ENCODE results near the gene RAD51B. TPM values are rescaled to one million over a fixed set of nuclear protein-coding genes. Genes with fewer than 3 reads are reported as not detected.

RAD51B gene
- total RNA-seq, 5 donors from 2014 or later (not counting 1 experiment from before 2014, with no cell fraction given) = 25.4 to 47.9 (median 30.0) TPM

GRCh38 chr14:68396461-68396860 lies 576.9 kb downstream of the RAD51B start:
- no CpG with 5 or more reads among the region's 3 CpGs for WGBS (ENCODE audit: insufficient coverage)
- DNase-seq = no peak
- H3K4me3 ChIP-seq (ENCODE audit: control insufficient read depth in 1 of 2, extremely low read depth in 1 of 2, low read length in 1 of 2) = no peak overlapping the region
- H3K4me3 Mint-ChIP-seq = no peak overlapping the region
- H3K36me3 ChIP-seq (ENCODE audit: control insufficient read depth in 2 of 2, extremely low read depth in 1 of 2, insufficient read depth in 1 of 2, low read length in 1 of 2) = no peaks in the 10 kb centered on the region
- peaks cover 2 to 5% of the 10 kb centered on the region in 2 experiments for H3K4me1 ChIP-seq (ENCODE audit: control insufficient read depth in 1 of 2, extremely low read depth in 1 of 2, insufficient read depth in 2 of 2, low read length in 2 of 2)
- no peaks in the 10 kb centered on the region for H3K27me3 ChIP-seq (replicated peaks in 1 of 2; ENCODE audit: control insufficient read depth in 2 of 2, extremely low read depth in 1 of 2, insufficient read depth in 2 of 2, low read length in 1 of 2)
- H3K27ac ChIP-seq (ENCODE audit: low read length) = no peak overlapping the region
- peaks cover 11 to 33% (median 16%) of the 10 kb centered on the region in 3 donors for H3K4me1 Mint-ChIP-seq
- no peaks in the 10 kb centered on the region for H3K27me3 Mint-ChIP-seq
- H3K9me3 Mint-ChIP-seq = no peaks in the 10 kb centered on the region
- POLR2A ChIA-PET = no interaction called here
- H3K36me3 Mint-ChIP-seq = peaks cover 3% of the 10 kb centered on the region
- CTCF ChIA-PET = no interaction called here
- no peak overlapping the region for H3K27ac Mint-ChIP-seq
- H3K9me3 ChIP-seq = no peaks in the 10 kb centered on the region
- ATAC-seq (replicated peaks in 1 of 4) = no peak

- Histone ChIP-seq H3K36me3 (ENCODE audit: control insufficient read depth in 2 of 2, extremely low read depth in 1 of 2, insufficient read depth in 1 of 2, low read length in 1 of 2) (no peaks in the 10 kb centered on the region), H3K27me3 (replicated peaks in 1 of 2; ENCODE audit: control insufficient read depth in 2 of 2, extremely low read depth in 1 of 2, insufficient read depth in 2 of 2, low read length in 1 of 2) (no peaks in the 10 kb centered on the region), H3K27ac (ENCODE audit: low read length) (no peak overlapping the region), H3K9me3 (no peaks in the 10 kb centered on the region), H3K4me1 (ENCODE audit: control insufficient read depth in 1 of 2, extremely low read depth in 1 of 2, insufficient read depth in 2 of 2, low read length in 2 of 2) (peaks cover 2 to 6% of the 10 kb centered on the region in 2 experiments), H3K4me3 (ENCODE audit: control insufficient read depth in 1 of 2, extremely low read depth in 1 of 2, low read length in 1 of 2) (no peak overlapping the region)
- Mint-ChIP-seq H3K4me1 (peaks cover 14 to 36% (median 16%) of the 10 kb centered on the region in 3 donors), H3K9me3 (no peaks in the 10 kb centered on the region), H3K4me3 (no peak overlapping the region), H3K27me3 (no peaks in the 10 kb centered on the region), H3K27ac (no peak overlapping the region), H3K36me3 (peaks cover under 1% of the 10 kb centered on the region)
- WGBS (ENCODE audit: insufficient coverage) = 69% methylated on average over 2 of the region's 6 CpGs
- ATAC-seq (replicated peaks in 1 of 4) = no peak
- DNase-seq = peak in 1 of 35 experiments; percentile 30
- ChIA-PET CTCF (no interaction called here), POLR2A (no interaction called here)
These were observed 577.8 kb downstream of the RAD51B start for GRCh38 chr14:68397371-68397811.

- Histone ChIP-seq H3K27ac (ENCODE audit: low read length) (no peak overlapping the region), H3K4me1 (ENCODE audit: control insufficient read depth in 1 of 2, extremely low read depth in 1 of 2, insufficient read depth in 2 of 2, low read length in 2 of 2) (peaks cover 2 to 8% of the 10 kb centered on the region in 2 experiments), H3K36me3 (ENCODE audit: control insufficient read depth in 2 of 2, extremely low read depth in 1 of 2, insufficient read depth in 1 of 2, low read length in 1 of 2) (no peaks in the 10 kb centered on the region), H3K9me3 (no peaks in the 10 kb centered on the region), H3K27me3 (replicated peaks in 1 of 2; ENCODE audit: control insufficient read depth in 2 of 2, extremely low read depth in 1 of 2, insufficient read depth in 2 of 2, low read length in 1 of 2) (no peaks in the 10 kb centered on the region), H3K4me3 (ENCODE audit: control insufficient read depth in 1 of 2, extremely low read depth in 1 of 2, low read length in 1 of 2) (no peak overlapping the region)
- ChIA-PET POLR2A (no interaction called here), CTCF (no interaction called here)
- Mint-ChIP-seq H3K27me3 (no peaks in the 10 kb centered on the region), H3K36me3 (no peaks in the 10 kb centered on the region), H3K9me3 (no peaks in the 10 kb centered on the region), H3K27ac (no peak overlapping the region), H3K4me1 (peaks cover 14 to 36% (median 16%) of the 10 kb centered on the region in 3 donors), H3K4me3 (no peak overlapping the region)
- ATAC-seq (replicated peaks in 1 of 4) = no peak
- 100% methylated on average over 2 of the region's 6 CpGs for WGBS (ENCODE audit: insufficient coverage)
- no peak for DNase-seq
These were observed 578.2 kb downstream of the RAD51B start for GRCh38 chr14:68397822-68398221.

GRCh38 chr14:68398370-68398769 lies 578.8 kb downstream of the RAD51B start:
- Histone ChIP-seq H3K27ac (ENCODE audit: low read length) (no peak overlapping the region), H3K4me3 (ENCODE audit: control insufficient read depth in 1 of 2, extremely low read depth in 1 of 2, low read length in 1 of 2) (no peak overlapping the region), H3K27me3 (replicated peaks in 1 of 2; ENCODE audit: control insufficient read depth in 2 of 2, extremely low read depth in 1 of 2, insufficient read depth in 2 of 2, low read length in 1 of 2) (no peaks in the 10 kb centered on the region), H3K36me3 (ENCODE audit: control insufficient read depth in 2 of 2, extremely low read depth in 1 of 2, insufficient read depth in 1 of 2, low read length in 1 of 2) (no peaks in the 10 kb centered on the region), H3K9me3 (no peaks in the 10 kb centered on the region), H3K4me1 (ENCODE audit: control insufficient read depth in 1 of 2, extremely low read depth in 1 of 2, insufficient read depth in 2 of 2, low read length in 2 of 2) (peaks cover 6 to 8% of the 10 kb centered on the region in 2 experiments)
- no peak overlapping the region for H3K27ac Mint-ChIP-seq
- H3K4me1 Mint-ChIP-seq = peaks cover 18 to 35% (median 20%) of the 10 kb centered on the region in 3 donors
- DNase-seq (no peak), ATAC-seq (replicated peaks in 1 of 4) (no peak)
- no peaks in the 10 kb centered on the region for H3K9me3 Mint-ChIP-seq
- 100% methylated on average over 1 of the region's 2 CpGs for WGBS (ENCODE audit: insufficient coverage)
- H3K4me3 Mint-ChIP-seq = no peak overlapping the region
- H3K36me3 Mint-ChIP-seq = no peaks in the 10 kb centered on the region
- ChIA-PET POLR2A (no interaction called here), CTCF (no interaction called here)
- H3K27me3 Mint-ChIP-seq = no peaks in the 10 kb centered on the region

- no peaks in the 10 kb centered on the region for H3K27me3 ChIP-seq (replicated peaks in 1 of 2; ENCODE audit: control insufficient read depth in 2 of 2, extremely low read depth in 1 of 2, insufficient read depth in 2 of 2, low read length in 1 of 2)
- DNase-seq = no peak
- peak overlapping the region in 1 of 2 donors; percentile 36 for H3K27ac Mint-ChIP-seq
- no peak for ATAC-seq (replicated peaks in 1 of 4)
- no peaks in the 10 kb centered on the region for H3K36me3 ChIP-seq (ENCODE audit: control insufficient read depth in 2 of 2, extremely low read depth in 1 of 2, insufficient read depth in 1 of 2, low read length in 1 of 2)
- H3K4me1 ChIP-seq (ENCODE audit: control insufficient read depth in 1 of 2, extremely low read depth in 1 of 2, insufficient read depth in 2 of 2, low read length in 2 of 2) = peaks cover 14 to 22% of the 10 kb centered on the region in 2 experiments
- 67% methylated on average over 1 of the region's 2 CpGs for WGBS (ENCODE audit: insufficient coverage)
- H3K27me3 Mint-ChIP-seq = no peaks in the 10 kb centered on the region
- H3K36me3 Mint-ChIP-seq = no peaks in the 10 kb centered on the region
- peaks cover 28 to 47% (median 34%) of the 10 kb centered on the region in 3 donors for H3K4me1 Mint-ChIP-seq
- no peaks in the 10 kb centered on the region for H3K9me3 ChIP-seq
- H3K9me3 Mint-ChIP-seq = no peaks in the 10 kb centered on the region
- ChIA-PET POLR2A (no interaction called here), CTCF (no interaction called here)
- H3K27ac ChIP-seq (ENCODE audit: low read length) = no peak overlapping the region
- H3K4me3 Mint-ChIP-seq = no peak overlapping the region
- no peak overlapping the region for H3K4me3 ChIP-seq (ENCODE audit: control insufficient read depth in 1 of 2, extremely low read depth in 1 of 2, low read length in 1 of 2)
These were observed 580.4 kb downstream of the RAD51B start for GRCh38 chr14:68399971-68400370.

- Mint-ChIP-seq H3K9me3 (no peaks in the 10 kb centered on the region), H3K27ac (peak overlapping the region in 1 of 2 donors; percentile 58), H3K36me3 (no peaks in the 10 kb centered on the region), H3K4me1 (peaks cover 30 to 54% (median 38%) of the 10 kb centered on the region in 3 donors), H3K4me3 (no peak overlapping the region), H3K27me3 (no peaks in the 10 kb centered on the region)
- CTCF ChIA-PET = interaction anchor here in 1 of 2 donors (0.7 kb wide), 1 partner anchor 863 kb away, joined by 3 read pairs; no protein-coding TSS in a partner anchor
- POLR2A ChIA-PET = interaction anchor here (0.6 to 1.3 kb wide), 3 partner anchors 23 to 699 kb away, joined by 3 read pairs; no protein-coding TSS in a partner anchor
- no peaks in the 10 kb centered on the region for H3K36me3 ChIP-seq (ENCODE audit: control insufficient read depth in 2 of 2, extremely low read depth in 1 of 2, insufficient read depth in 1 of 2, low read length in 1 of 2)
- H3K27ac ChIP-seq (ENCODE audit: low read length) = no peak overlapping the region
- H3K4me1 ChIP-seq (ENCODE audit: control insufficient read depth in 1 of 2, extremely low read depth in 1 of 2, insufficient read depth in 2 of 2, low read length in 2 of 2) = peaks cover 14 to 26% of the 10 kb centered on the region in 2 experiments
- no peak overlapping the region for H3K4me3 ChIP-seq (ENCODE audit: control insufficient read depth in 1 of 2, extremely low read depth in 1 of 2, low read length in 1 of 2)
- ATAC-seq (replicated peaks in 1 of 4) (no peak), DNase-seq (no peak)
- 100% methylated on average over 1 of the region's 3 CpGs for WGBS (ENCODE audit: insufficient coverage)
- no peaks in the 10 kb centered on the region for H3K9me3 ChIP-seq
- H3K27me3 ChIP-seq (replicated peaks in 1 of 2; ENCODE audit: control insufficient read depth in 2 of 2, extremely low read depth in 1 of 2, insufficient read depth in 2 of 2, low read length in 1 of 2) = no peaks in the 10 kb centered on the region
These were observed 581.7 kb downstream of the RAD51B start for GRCh38 chr14:68401317-68401716.
